ENCODE data around the gene PPDPF.
"Not testable (repeated sequence)": the region's sequence is repeated elsewhere in the genome, so short reads cannot be mapped to it uniquely, and the experiment has no call there.

Gene PPDPF

DNA sequence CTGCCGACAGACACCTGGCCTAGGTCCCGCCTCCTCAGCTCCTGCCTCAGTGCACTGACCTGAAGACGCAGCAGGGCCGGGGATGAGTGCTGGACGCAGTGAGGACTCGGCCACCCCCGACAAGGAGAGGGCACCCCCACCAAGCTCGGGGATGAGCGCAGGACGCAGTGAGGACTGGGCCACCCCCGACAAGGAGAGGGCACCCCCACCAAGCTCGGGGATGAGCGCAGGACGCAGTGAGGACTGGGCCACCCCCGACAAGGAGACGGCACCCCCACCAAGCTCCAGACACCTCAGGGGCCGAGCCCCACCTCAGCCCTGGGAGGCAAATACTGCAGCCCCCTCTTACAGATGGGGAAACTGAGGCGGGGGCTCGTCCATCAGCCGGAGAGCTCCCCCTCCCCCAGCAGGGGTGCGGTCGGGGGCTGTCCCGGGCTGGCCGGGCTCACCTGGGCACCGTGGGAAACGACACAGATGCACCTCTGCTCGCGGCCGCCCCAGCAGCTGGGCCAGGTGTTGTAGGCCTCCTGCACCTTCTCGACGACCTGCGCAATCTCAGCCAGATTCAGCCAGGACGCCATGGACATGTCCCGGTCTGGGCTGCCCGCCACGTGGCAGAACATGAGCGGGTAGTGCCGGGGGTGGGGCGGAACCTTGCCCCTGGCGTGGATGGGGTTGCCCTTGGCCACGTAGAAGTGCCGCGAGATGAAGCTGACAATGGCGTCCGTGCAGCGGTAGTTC lies 46.0 kb downstream of the PPDPF start:
- no peak for DNase-seq

DNA sequence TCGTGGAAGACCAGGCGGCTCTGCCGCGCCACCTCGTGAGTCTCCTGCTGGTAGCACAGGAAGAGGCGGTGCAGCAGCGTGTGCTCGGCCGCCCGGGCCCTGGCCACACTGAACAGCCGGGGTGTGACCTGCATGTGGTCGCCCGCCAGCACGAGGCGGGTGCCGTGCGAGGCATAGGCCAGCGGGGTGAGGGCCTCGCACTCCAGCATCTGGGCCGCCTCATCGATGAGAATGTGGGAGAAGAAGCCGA lies 46.5 kb downstream of the PPDPF start:
- no peak for DNase-seq

DNA sequence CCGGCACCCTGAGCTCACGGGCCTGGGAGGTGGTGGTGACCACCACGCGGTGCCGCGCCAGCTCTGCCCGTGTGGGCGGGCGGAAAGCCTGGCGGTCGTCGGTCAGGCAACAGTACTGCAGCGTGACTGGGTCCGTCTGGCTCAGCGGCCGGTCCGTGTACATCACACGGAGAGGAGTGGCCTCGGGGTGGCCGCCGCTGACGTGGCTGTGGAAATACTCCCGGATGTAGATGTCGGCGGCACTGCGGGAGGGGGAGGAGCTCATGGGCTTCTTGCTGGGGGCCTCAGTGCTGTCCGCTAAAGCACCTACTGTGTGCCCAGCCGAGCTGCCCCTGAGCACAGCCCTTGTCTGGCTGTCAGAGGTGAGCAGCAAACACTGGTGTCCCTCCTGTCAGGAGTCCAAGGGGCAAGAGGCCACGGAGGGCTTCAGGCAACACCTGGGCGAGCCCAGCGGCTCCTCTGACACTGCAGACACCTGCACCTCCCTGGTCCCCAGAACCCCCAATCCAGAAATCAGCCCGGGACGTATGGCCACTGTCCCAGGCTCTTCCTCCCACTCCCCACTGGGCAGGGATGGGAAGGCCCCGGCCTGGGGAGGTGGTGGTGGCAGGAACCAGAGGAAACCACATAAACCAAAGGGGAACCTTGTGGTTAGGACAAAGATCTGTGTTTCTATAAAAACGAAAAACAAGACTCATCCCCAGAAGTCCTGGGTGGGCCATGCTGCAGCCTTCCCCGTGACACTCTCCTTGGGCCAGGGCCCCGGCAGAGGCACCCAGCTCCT lies 47.0 kb downstream of the PPDPF start:
- DNase-seq, result no peak

DNA sequence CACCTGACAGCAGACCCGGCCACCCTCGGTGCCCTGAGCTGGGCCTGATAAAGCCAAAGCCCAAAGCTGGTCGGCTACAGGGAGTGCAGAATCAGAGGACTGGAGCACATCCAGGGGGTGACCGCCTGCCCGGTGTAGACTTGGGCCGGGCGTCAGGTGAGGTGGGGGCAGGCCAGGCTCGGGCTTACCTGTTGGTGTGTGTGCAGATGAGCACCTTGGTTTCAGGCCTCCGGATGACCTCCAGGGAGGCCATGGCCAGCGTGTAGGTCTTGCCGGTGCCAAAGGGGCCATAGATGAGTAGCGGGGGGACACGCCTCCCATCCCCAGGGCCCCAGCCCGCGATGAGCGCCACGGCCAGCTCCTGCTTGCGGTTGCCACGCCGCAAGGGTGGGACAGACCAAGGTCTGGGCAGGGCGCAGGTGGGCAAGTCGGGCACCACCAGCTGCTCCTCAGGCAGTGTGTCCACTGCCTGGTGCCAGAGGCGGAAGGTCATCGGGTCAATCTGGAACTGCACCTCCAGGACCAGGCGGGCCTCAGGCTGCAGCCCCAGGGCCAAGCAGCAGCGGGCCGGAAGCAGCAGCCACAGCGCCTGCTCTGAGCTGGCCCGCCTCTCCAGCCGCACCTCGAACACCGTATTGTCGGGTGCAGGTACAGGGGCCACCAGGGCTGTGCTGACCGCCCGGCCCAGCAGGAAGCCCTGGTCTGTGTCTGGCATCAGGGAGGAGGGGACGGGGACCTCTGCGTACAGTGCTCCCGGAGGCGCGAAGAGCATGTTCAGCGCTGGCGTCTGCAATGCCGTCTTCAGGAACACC lies 47.8 kb downstream of the PPDPF start:
- no peak for DNase-seq

DNA sequence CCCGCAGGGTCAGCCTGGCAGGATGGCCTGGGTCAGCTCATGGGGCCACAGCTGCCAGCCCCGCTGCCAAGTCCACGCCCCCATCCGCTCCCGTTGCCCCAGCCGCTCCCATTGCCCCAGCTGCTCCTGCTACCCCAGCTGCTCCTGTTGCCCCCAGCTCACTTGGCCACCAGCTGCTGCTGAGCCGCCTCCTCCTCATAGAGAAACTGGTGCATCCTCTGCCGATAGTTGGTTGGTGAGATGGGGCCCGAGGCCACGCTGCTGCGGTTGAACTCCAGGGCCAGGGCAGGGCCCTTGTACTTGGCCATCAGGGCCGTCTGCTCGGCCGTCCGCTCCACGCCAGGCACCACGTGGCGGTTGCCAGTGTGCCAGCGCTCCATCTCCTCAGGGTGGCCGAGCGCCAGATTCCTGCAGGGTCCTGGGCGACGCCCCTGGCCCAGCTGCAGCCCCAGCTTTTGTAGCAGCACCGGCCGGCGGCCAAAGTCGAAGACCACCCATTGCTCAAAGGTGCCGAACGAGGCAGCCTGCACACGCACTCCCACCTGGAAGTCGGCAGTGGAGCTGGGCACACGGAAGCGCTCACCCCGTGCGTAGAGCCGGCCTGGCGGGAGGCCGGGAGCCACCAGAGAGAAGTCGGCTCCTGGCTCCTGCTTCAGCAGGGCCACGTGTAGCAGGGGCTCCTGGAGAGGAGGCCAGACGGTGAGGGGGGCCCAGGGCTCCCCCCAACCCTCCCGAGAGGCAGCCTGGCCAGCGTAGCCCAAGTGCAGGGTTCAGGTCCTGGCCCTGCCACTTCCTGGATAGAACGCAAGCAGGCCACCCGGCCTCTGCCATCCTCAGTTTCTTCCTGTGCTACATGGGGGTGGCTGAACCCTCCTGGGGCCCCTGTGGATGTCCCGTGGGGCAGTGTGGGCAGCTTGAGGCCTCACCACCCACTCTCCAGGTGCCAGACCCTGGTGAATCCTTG lies 48.7 kb downstream of the PPDPF start:
- DNase-seq, result no peak

DNA sequence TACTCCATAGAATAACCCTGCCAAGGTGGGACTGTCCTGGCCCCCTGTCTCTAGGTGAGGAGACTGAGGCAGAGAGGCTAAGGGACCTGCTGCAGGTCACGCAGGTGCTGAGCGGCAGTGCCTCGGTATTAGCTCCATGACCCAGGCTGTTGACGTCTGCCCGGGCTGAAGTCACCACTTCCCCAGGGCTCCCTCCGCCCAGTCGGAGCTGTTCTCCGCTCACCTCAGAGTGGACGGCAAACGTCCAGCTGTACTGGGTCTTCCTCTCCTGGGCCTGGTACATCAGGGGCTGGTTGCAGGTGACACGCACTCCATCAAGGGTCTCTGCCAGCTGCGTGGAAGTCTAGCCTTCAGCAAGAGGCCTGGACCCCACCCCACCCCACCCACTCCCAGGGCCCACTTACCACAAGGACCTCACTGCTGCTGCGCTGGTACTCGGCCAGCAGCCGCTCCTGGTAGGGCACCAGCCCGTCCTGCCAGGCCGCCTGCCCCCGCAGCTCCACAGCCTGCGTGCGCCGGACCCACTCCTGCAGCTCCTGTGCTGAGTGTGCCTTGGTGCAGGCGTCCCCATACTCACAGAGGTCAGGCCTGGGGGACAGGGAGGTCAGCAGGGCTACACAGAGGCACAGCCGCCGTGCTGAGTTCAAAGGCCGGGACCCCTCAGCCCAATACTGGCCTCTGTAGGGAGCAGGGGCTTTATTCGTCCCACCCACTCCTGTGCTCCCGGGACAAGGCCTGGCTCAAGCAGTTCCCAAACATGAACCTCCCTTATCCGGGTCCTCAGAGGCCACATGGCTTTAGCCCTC lies 49.9 kb downstream of the PPDPF start:
- DNase-seq, result no peak

DNA sequence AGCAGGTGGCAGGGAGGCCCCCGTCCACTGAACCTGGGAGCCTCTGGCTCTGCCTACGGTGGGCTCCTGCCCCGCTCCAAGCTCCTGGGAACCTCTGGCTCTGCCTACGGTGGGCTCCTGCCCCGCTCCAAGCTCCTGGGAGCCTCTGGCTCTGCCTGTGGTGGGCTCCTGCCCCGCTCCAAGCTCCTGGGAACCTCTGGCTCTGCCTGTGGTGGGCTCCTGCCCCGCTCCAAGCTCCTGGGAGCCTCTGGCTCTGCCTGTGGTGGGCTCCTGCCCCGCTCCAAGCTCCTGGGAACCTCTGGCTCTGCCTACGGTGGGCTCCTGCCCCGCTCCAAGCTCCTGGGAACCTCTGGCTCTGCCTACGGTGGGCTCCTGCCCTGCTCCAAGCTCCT lies 50.5 kb downstream of the PPDPF start:
- DNase-seq, result not testable (repeated sequence)
